ENCODE measurements around the gene ALDH18A1. TPM values are rescaled to one million over a fixed set of nuclear protein-coding genes. Genes with fewer than 3 reads are reported as not detected.

The ALDH18A1 gene
- total RNA-seq, 1 experiment from 2014 or later, result 87.6 TPM

DNA sequence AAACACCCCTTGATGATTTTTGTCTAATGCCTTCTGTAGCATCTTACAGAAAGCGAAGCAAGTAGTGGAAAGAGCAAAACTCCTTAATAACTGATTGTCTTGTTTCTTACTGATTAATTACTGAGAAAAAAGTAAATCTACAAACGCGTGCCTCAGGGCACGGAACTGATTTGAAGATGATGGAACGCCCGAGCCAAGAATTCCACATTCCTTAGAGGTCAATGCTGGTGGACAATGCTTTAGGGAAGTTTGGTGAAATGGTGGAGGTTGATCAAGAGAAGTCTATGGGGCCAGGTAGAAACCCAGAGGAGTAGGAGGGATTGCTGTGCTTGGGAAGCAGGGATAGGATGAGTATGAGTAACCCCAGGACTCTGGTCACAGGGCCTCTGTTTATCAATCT is 90.4 kb downstream of the ALDH18A1 start:
- Histone ChIP-seq H3K27ac (ENCODE audit: low read depth, low read length) (no peak overlapping the region), H3K27me3 (ENCODE audit: insufficient read depth, low read length) (no peaks in the 10 kb centered on the region), H3K9ac (ENCODE audit: low read length) (no peak overlapping the region), H3K4me3 (replicated peaks in 1 of 2; ENCODE audit: low read depth in 1 of 2, low read length in 2 of 2) (no peak overlapping the region), H4K20me1 (ENCODE audit: insufficient read depth) (no peaks in the 10 kb centered on the region), H3K9me3 (ENCODE audit: control insufficient read depth in 1 of 2, insufficient read depth in 1 of 2, low read depth in 1 of 2, low read length in 2 of 2) (no peaks in the 10 kb centered on the region), H3K4me2 (ENCODE audit: low read length) (no peak overlapping the region), H3K9me2 (ENCODE audit: insufficient read depth) (no peaks in the 10 kb centered on the region), H3K4me1 (ENCODE audit: control insufficient read depth in 1 of 2, insufficient read depth in 2 of 2, low read length in 2 of 2) (peaks cover 0 to 4% of the 10 kb centered on the region in 2 experiments; a peak in 1 of 4 replicates), H3K79me2 (ENCODE audit: insufficient read depth, low read length) (no peaks in the 10 kb centered on the region), H2AFZ (ENCODE audit: low read depth, low read length, poor library complexity, severe bottlenecking) (no peak overlapping the region), H3K36me3 (ENCODE audit: control insufficient read depth in 1 of 2, insufficient read depth in 2 of 2, low read length in 2 of 2) (no peaks in the 10 kb centered on the region)
- DNase-seq (ENCODE audit: low read depth, low spot score), result no peak
- ChIA-PET POLR2A (no interaction called here), RAD21 (ENCODE audit: low non-redundant PET in 1 of 2, low total read pairs in 2 of 2, uncharacterized antibody in 2 of 2, unreplicated experiment in 2 of 2) (no interaction called here), CTCF (no interaction called here)
- BruUV-seq (replicated peaks), result no TSS peak
- TF ChIP-seq SP1 (IDR thresholded peaks at IDR 0.05; ENCODE audit: low read depth) (no peak), POLR2A (IDR thresholded peaks at IDR 0.05; ENCODE audit: borderline replicate concordance, extremely low read depth, insufficient read depth, insufficient read length) (no peak), ZFX (IDR thresholded peaks at IDR 0.05) (no peak)
- TF ChIP-seq, protein P1, sequence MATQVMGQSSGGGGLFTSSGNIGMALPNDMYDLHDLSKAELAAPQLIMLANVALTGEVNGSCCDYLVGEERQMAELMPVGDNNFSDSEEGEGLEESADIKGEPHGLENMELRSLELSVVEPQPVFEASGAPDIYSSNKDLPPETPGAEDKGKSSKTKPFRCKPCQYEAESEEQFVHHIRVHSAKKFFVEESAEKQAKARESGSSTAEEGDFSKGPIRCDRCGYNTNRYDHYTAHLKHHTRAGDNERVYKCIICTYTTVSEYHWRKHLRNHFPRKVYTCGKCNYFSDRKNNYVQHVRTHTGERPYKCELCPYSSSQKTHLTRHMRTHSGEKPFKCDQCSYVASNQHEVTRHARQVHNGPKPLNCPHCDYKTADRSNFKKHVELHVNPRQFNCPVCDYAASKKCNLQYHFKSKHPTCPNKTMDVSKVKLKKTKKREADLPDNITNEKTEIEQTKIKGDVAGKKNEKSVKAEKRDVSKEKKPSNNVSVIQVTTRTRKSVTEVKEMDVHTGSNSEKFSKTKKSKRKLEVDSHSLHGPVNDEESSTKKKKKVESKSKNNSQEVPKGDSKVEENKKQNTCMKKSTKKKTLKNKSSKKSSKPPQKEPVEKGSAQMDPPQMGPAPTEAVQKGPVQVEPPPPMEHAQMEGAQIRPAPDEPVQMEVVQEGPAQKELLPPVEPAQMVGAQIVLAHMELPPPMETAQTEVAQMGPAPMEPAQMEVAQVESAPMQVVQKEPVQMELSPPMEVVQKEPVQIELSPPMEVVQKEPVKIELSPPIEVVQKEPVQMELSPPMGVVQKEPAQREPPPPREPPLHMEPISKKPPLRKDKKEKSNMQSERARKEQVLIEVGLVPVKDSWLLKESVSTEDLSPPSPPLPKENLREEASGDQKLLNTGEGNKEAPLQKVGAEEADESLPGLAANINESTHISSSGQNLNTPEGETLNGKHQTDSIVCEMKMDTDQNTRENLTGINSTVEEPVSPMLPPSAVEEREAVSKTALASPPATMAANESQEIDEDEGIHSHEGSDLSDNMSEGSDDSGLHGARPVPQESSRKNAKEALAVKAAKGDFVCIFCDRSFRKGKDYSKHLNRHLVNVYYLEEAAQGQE (IDR thresholded peaks at IDR 0.05; ENCODE audit: low read depth), result no peak
- TF ChIP-seq, protein P2, sequence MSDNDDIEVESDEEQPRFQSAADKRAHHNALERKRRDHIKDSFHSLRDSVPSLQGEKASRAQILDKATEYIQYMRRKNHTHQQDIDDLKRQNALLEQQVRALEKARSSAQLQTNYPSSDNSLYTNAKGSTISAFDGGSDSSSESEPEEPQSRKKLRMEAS (IDR thresholded peaks at IDR 0.05), result no peak
- TF ChIP-seq, protein P3, sequence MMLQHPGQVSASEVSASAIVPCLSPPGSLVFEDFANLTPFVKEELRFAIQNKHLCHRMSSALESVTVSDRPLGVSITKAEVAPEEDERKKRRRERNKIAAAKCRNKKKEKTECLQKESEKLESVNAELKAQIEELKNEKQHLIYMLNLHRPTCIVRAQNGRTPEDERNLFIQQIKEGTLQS (IDR thresholded peaks at IDR 0.05), result no peak
- no peak for ATAC-seq
- intact Hi-C loops (cut with micrococcal nuclease), result no loop called here

DNA sequence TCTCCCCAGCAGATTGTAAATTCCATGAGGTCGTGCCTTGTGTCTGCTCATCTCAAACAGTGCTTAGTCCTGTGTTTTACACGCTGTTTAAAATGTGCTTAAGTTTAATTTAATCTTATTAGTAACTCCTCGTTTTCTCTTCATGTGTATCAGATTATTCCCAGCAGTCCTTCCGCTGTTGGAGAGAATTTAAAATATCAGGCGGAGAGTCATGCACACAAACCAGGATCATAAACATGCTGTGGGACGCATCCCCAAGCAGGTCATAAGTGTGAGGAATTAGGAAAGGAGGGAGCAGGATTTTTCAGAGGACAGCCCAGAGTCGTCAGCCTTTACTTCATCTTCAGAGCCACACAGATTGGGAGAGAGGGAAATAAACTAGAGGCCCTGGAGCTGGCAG is 91.2 kb downstream of the ALDH18A1 start:
- ChIA-PET RAD21 (ENCODE audit: low non-redundant PET in 1 of 2, low total read pairs in 2 of 2, uncharacterized antibody in 2 of 2, unreplicated experiment in 2 of 2) (no interaction called here), CTCF (no interaction called here), POLR2A (no interaction called here)
- Histone ChIP-seq H3K79me2 (ENCODE audit: insufficient read depth, low read length) (no peaks in the 10 kb centered on the region), H3K4me3 (replicated peaks in 1 of 2; ENCODE audit: low read depth in 1 of 2, low read length in 2 of 2) (no peak overlapping the region), H3K27ac (ENCODE audit: low read depth, low read length) (no peak overlapping the region), H4K20me1 (ENCODE audit: insufficient read depth) (no peaks in the 10 kb centered on the region), H3K4me2 (ENCODE audit: low read length) (no peak overlapping the region), H3K9me3 (ENCODE audit: control insufficient read depth in 1 of 2, insufficient read depth in 1 of 2, low read depth in 1 of 2, low read length in 2 of 2) (no peaks in the 10 kb centered on the region), H3K27me3 (ENCODE audit: insufficient read depth, low read length) (no peaks in the 10 kb centered on the region; the same call in 1 of the 2 replicates), H3K9me2 (ENCODE audit: insufficient read depth) (no peaks in the 10 kb centered on the region), H3K9ac (ENCODE audit: low read length) (no peak overlapping the region), H3K4me1 (ENCODE audit: control insufficient read depth in 1 of 2, insufficient read depth in 2 of 2, low read length in 2 of 2) (peaks cover 0 to 7% of the 10 kb centered on the region in 2 experiments; a peak in 1 of 4 replicates), H3K36me3 (ENCODE audit: control insufficient read depth in 1 of 2, insufficient read depth in 2 of 2, low read length in 2 of 2) (no peaks in the 10 kb centered on the region), H2AFZ (ENCODE audit: low read depth, low read length, poor library complexity, severe bottlenecking) (no peak overlapping the region)
- BruUV-seq (replicated peaks), result no TSS peak
- ATAC-seq (no peak), DNase-seq (ENCODE audit: low read depth, low spot score) (no peak)
- TF ChIP-seq, protein P4, sequence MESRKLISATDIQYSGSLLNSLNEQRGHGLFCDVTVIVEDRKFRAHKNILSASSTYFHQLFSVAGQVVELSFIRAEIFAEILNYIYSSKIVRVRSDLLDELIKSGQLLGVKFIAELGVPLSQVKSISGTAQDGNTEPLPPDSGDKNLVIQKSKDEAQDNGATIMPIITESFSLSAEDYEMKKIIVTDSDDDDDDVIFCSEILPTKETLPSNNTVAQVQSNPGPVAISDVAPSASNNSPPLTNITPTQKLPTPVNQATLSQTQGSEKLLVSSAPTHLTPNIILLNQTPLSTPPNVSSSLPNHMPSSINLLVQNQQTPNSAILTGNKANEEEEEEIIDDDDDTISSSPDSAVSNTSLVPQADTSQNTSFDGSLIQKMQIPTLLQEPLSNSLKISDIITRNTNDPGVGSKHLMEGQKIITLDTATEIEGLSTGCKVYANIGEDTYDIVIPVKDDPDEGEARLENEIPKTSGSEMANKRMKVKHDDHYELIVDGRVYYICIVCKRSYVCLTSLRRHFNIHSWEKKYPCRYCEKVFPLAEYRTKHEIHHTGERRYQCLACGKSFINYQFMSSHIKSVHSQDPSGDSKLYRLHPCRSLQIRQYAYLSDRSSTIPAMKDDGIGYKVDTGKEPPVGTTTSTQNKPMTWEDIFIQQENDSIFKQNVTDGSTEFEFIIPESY (IDR thresholded peaks at IDR 0.05; ENCODE audit: extremely low read depth, insufficient replicate concordance, low read length), result no peak
- no peak for TF ChIP-seq YY1 (IDR thresholded peaks at IDR 0.05; ENCODE audit: extremely low read depth, insufficient replicate concordance, low read depth, low read length)
- intact Hi-C loops (cut with micrococcal nuclease), result no loop called here
